HG02885 (cell line): Measurements from ENCODE around the gene NSMCE4A.
"Not testable (repeated sequence)": the region's sequence is repeated elsewhere in the genome, so short reads cannot be mapped to it uniquely, and the experiment has no call there.

Experiments
- ATAC-seq: cut with Tn5 transposase; IDR thresholded peaks from one replicate; pipeline ENCODE4 v1.9.1; 2021; ENCODE audit warnings: mild to moderate bottlenecking; ENCODE audit not compliant: unreplicated experiment, poor library complexity

NSMCE4A gene, protein sequence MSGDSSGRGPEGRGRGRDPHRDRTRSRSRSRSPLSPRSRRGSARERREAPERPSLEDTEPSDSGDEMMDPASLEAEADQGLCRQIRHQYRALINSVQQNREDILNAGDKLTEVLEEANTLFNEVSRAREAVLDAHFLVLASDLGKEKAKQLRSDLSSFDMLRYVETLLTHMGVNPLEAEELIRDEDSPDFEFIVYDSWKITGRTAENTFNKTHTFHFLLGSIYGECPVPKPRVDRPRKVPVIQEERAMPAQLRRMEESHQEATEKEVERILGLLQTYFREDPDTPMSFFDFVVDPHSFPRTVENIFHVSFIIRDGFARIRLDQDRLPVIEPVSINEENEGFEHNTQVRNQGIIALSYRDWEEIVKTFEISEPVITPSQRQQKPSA

DNA sequence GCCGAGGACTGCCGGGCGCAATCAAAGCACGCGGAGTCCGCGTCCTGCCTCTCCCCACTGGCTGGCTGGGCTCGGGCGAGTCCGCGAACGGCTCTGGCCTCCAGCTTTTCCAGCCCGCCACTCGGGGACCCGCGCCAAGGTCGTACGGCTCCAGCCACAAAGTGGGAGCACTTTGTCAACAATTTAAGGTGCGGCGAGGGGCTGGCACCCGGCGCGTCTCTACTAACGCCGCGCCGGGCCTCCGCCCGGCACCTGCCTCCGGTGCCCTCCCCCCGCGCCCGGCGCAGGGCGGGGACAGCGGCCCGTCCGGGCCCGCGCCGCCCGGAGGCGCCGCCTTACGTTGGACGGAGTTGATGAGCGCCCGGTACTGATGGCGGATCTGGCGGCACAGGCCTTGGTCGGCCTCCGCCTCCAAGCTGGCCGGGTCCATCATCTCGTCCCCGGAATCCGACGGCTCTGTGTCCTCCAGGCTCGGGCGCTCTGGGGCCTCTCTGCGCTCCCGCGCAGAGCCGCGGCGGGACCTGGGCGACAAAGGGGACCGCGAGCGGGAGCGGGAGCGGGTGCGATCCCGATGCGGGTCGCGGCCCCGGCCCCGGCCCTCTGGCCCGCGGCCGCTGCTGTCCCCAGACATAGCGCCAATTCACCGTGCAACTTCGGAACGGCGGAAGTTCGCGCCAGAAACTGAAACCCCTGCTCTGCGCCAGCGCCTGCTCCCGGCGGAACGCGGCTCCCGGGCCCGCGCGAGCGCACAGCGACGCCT, at the start of gene NSMCE4A:
Gene NSMCE4A, minus strand, starts transcription at position 683 of the 760 bp plus-strand sequence. Its CDS starts 52 bp downstream, at position 631.
- peak; percentile 84 for ATAC-seq

DNA sequence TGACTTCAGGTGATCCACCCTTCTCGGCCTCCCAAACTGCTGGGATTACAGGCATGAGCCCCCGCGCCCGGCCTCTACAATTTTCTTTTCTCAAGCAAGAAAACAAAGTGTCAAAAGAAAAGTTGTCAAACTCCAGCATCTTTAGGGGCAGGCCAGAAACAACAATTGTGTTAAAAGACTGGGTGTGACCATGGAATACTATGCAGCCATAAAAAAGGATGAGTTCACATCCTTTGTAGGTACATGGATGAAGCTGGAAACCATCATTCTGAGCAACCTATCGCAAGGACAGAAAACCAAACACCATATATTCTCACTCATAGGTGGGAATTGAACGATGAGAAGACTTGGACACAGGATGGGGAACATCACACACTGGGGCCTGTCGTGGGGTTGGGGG, 48.2 kb upstream of the NSMCE4A start:
- ATAC-seq = not testable (repeated sequence)

DNA sequence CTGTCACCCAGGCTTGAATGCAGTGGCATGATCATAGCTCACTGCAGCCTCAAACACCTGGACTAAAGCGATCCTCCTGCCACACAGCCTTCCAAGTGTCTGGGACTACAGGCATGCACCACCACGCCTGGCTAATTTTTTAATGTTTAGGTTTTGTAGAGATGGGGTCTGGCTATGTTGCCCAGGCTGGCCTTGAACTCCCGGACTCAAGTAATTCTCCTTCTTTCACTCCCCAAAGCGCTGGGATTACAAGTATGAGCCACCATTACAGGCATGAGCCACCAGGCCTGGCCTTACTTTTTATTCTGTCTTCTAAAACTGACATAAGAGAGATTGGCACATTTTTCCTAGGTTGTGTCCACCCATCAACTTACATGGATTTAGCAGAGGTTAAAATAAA, 47.3 kb upstream of the NSMCE4A start:
- no peak for ATAC-seq

DNA sequence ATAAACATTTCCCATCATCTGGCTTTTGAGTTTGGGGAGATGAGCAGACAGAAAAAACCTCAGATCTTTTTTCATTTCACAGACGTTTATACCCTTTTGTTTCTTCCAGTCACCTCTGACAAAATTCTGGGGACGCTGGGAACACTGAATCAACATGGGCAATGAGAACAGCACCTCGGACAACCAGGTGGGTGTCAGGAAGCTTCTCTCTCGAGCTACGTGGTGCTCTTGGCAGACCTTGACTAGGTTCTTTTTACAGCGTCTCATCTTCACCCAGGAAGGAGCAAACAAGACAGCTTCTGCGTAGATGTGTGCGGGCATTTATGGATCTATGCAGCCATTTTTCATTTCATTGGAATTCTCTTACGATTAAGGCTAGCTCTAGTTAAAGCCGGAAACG, 46.8 kb upstream of the NSMCE4A start:
- ATAC-seq = no peak

DNA sequence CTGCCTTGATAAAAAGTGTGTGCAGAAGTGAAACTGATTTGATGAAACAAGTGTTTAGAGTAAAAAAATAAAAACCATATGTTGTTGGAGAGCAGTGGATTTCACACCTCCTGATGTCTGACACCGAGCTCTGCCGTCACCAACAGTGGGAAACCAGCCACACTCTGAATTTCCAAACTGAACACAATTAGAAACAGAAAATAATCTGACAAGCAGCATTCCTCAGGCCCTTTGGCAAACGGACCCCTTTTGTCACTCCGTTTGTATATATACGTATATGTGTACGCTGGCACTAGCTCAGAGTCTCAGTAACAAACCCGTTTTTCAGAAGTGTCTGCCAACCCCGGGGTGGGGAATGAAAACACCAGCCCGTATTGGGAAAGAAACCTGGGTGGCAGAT, 46.4 kb upstream of the NSMCE4A start:
- no peak for ATAC-seq

DNA sequence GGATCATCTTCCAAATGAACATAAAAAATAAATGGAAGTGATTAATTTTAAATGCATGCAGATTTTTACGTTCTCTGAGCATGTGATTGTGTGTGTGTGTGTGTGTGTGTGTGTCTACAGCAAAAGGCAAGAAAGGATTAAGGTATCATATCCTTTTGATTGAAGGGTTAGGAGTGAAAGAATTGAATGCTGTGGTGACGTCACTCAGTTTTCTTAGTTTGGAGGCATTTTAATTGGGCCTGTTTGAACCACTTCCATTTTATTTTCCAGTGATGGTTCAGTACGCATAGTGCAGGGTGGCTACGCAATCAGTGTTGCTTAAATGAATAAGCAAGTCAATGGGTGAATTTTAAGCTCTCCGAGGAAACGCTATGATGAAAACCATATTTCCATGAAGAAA, 45.2 kb upstream of the NSMCE4A start:
- ATAC-seq = no peak

DNA sequence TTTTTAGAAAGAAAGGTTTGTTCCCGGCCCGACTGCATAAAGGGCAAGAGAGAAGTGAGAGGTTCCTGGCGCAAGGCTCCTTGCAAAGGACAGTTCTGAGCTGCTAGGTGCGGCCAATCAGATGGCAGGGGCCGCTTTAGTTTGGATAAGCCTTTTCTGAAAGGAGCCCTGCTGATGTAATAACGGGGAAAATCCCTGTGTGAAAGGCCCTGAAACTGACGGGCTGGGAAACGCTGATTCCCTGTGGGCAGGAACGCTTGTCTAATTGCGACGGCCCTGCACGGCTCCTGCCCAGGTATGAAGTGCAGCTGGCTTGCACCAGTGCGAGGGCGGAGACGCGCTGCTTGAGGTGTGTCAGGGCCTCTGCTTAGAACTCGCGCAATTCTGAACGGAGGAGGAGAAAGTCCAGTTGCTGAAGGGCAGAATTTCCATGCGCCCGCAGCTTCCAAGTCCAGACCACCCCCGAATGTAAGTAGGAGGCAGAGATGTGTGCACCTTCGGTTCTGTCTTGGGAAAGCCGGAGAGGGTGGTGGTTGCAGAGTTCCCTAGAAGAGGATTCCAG, 44.5 kb upstream of the NSMCE4A start:
- no peak for ATAC-seq

DNA sequence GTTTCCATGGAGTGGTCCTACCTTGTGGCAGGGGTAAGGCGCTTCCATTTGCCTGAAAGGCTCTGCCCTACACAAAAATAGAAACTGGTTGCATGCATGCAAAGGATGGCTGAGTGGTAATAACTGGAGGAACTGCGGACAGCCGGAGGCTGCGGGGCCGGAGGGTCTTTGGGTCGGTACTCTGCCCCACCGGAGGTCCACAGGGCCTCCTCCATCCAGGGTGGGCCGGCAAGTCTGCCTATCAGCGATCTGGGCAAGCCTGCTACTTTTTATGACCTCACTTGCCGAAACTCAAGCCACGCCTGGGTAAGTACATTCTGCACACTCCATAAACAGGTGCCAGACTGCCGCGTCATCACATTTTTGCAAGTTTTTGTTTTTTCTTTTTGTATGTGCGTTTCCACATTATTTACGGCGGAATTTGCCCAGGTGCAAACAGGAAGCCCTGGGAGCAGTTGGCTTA, 44.0 kb upstream of the NSMCE4A start:
- ATAC-seq = no peak

DNA sequence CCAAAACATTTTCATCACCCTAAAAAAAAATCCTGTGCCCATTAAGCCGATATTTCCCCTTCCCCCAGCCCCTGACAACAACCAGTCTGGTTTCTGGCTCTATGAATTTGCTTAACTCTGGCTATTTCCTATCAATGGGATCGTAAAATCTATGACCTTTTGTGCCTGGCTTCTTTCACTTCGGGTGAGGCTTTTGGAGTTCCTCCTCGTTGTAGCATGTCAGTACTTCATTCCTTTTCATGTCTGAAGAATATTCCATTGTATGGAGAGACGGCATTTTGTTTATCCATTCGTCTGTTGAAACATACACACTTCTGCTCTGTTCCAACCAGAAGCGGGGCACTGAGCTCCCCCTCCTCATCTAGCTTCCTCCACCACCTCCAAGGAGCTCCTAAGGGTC, 43.5 kb upstream of the NSMCE4A start:
- no peak for ATAC-seq

DNA sequence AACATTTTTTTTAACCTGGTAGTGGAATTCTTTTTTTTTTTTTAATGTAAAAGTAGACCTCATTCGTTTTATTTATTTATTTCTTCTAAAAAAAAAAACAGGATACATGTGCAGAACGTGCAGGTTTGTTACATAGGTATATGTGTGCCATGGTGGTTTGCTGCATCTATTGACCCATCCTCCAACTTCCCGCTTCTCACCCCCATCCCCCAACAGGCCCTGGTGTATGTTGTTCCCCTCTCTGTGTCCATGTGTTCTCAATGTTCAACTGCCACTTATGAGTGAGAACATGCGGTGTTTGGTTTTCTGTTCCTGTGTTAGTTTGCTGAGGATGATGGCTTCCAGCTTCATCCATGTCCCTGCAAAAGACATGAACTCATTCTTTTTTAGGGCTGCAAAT, 42.9 kb upstream of the NSMCE4A start:
- ATAC-seq = not testable (repeated sequence)

DNA sequence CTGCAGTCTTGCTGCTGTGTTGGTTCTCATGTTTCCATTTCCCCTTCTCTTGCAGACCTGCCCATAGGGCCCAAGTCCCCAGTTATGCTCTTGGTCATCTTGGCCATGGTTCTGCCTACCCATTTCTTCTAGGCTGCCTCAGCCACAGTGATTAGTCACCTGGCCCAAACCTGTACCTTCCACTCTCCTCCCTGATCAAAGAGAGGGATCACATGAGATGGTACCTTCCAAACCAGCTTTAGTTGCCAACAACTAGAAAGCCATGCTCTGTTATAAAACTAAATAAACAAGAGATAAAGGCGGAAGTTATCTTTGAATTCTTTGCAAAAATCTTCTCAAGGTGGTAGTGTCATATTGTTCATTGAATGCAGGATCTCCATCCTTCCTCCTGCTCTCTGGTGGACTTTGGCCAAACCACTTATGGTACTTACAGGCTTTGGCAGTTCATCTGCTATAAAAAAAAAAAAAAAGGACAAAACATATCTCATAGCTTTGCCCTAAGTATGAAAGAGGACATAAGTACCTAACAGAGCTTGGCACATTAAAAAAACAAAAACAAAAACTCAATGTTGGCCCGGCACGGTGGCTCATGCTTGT, 39.7 kb upstream of the NSMCE4A start:
- ATAC-seq = no peak

DNA sequence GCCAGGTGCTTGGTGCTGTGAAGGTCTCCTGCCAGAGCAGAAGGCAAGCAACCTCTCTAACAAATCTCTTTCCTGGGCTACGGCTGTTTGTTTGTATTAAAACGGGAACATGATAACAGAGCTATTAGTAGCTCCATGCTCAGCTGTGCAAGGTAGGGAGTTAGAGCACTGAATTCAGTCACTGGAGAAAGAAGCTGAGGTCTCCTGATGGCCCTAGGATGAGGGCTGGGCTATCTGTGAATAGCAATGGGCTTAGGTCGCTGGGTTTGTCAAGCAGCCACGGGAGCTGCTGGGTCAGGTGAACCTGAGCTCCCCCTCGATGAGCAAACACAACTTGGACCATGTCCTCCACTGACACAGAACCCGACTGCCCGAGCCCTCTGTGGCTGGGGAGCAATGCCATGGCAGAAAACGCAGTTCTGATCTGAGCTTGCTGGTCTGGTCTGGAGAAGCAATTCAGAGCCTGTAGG, 38.3 kb upstream of the NSMCE4A start:
- no peak for ATAC-seq

DNA sequence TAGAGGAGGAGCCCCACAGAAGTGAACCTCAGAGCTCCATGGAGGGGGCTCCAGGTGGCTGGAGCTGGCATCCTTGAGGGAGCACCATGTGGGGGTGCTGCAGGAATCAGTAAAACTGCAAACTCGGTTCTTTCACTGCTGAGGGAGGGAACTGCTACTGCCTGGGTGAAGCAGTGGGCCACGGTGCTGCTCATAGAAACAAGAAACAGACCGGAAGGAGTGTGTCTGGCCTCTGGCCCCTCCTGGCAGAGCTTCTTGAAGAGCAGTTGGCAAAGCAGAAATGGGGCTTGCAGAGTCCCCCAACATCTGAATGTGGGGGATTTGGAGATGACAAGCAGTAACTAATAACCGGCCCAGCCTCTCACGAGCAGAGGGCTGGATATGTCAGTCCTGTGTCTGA, 37.7 kb upstream of the NSMCE4A start:
- no peak for ATAC-seq

DNA sequence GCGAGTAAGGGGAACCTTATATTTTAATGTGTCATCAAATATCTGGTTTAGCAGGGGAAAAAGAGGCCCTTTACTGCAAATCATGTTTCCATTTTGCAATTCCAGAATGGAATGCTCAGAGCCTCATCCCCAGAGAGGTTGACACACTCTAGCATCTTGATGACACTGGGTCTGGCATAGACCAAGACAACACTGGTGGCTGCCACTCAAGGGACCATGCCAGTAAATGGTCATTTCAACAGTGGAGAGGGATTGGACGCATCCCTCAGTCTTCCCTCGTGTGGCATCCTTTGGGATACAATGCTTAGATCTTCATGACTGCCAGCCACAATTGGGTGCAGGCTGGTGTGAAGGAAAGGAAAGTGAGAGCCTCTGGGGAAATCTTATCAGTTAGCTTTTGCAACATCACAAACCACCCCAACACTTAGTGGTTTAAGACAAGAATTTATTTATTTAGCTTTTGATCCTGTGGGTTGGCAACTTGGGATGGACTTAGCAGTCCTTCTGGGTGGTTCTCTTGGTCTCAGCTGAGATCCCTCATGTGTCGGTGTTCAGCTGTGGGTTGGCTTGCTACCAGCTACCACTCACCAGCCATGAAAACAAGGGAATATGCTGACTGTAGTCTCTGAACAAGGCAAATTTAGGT, 35.5 kb upstream of the NSMCE4A start:
- ATAC-seq = no peak

DNA sequence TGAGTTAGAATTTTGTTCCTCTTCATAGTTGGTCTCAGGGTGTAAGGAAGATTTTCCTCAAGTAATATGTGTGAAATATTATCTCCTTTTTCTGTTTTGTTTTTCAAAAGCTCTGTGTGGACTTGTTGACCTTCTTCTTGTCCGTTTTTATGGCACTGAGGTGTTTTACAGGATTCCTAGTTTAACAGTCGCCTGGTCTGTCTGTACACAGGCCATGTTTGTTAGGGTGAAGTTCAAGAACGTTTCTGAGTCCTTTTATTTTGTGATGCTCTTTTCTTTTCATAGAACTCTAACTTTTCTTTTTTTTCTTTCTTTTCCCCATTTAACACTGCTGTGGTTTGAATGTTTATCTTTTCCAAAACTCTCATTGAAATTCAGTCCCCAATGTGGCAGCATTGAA, 32.4 kb upstream of the NSMCE4A start:
- no peak for ATAC-seq

DNA sequence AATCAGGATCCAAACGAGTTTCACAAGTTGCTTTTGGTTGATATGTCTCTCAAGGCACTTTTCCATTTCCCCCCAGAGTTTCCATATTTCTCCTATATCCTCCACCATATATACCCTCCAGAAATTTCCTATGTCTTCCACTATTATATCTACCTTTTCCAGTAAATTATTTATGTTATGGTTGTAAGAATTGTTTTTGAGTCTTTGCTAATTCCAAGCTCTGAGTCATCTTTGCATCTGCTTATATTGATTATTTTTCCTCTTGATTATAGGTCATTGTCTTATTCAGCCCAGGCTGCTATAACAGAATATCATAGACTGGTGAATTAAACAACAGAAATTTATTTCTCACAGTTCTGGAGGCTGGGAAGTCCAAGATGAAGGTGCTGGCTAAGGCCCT, 26.7 kb upstream of the NSMCE4A start:
- ATAC-seq = no peak

DNA sequence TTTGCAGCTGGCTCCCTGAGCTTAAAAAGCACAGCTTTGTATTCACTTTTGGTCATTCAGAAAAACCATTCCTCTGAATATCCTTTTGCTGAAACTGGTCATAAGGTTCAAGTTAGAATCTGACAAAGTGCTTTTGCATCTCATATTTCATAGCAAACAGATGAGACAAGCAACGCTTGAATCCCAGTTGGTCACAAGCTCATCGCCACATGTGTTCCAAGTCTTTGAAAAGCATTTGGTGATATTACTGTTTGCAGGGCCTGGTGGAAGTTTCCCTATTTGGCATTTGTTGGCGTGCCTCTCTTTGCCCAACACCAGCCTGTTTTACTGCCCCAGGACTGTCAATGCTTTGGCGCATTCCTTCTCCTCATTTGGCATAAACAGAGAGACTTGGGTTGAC, 24.3 kb upstream of the NSMCE4A start:
- ATAC-seq = no peak

DNA sequence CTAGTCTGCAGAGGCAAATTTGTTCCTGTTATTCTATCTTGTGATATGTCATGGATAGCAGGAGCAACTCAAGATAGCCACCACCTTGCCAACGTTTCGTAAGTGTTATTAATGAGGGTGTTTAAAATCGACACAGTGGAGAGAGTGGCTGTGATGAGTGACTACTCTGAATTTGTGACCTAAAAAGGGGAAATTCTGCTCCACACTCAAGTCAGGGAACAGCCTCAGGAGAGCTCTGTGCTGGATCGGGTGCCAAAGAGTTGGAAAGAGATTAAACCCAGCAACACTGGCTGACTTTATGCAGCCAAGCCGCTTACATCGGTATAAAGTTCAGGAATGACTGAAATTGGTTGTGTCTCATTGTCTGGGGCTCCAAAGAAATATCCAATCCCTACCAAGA, 23.4 kb upstream of the NSMCE4A start:
- ATAC-seq = no peak

DNA sequence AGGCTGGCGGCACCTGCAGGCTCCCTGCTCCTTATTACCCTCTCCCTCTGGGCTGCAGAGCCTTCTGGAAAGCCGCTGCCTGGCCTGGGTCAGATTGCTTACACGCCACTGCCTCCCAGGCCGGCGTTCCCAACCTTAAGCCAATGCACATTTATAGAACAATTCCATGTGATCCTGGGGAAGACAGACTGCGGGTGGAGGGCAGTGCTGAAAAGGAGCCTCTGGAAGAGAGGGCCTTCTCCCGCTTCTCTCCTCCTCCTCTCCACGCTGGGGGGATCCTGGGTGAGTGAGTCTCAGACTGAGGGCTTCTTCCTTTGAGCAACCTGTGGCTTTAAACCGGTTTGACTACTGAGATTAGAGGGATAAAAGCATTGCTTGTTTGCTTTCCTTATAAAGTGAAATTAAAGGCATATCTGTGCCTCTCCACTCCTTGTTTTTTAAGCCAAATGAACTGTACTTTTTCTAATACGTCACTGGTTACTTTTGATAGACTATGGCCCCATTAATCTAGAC, 19.5 kb upstream of the NSMCE4A start:
- ATAC-seq = no peak

DNA sequence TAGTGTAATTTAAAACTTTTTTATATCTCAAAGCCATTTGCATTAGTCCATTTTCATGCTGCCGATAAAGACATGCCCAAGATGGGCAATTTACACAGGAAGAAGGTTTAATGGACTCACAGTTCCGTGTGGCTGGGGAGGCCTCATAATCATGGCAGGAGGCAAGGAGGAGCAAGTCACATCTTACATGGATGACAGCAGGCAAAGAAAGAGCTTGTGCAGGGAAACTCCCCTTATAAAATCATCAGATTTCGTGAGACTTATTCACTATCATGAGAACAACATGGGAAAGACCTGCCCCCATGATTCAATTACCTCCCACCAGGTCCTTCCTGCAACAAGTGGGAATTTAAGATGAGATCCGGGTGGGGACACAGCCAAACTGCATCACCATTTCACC, 16.7 kb upstream of the NSMCE4A start:
- ATAC-seq = not testable (repeated sequence)
